Natural killer cell treated with Interleukin-12 subunit alpha and Interleukin-12 subunit beta and Interleukin-15 and Interleukin-18, amount 100 ng/mL, for 72 hours (primary cell): ENCODE data around the gene CST11. TPM values are rescaled to one million over a fixed set of nuclear protein-coding genes. Genes with fewer than 3 reads are reported as not detected.

Experiments used
- ATAC-seq, 2 donors: fragments of 150-1000 bp; cut with Tn5 transposase in 1 of 2; sonication (Bioruptor Pico), chemical (Tn5 transposase) in 1 of 2; 2 replicates each; pipeline ENCODE4 v1.10.0; 2021
- DNase-seq: peaks from one replicate; pipeline ENCODE4 v3.0.0; 2022; ENCODE audit warnings: low spot score
- H3K27ac Mint-ChIP-seq, 2 donors: 1 replicate in 1 of 2; 2 replicates in 1 of 2; pipeline ENCODE4 v1.8.0; 2022; ENCODE audit warnings: mixed read lengths in 2 of 2, mild to moderate bottlenecking in 1 of 2, moderate library complexity in 1 of 2
- H3K27me3 Mint-ChIP-seq, 2 donors: 1 replicate in 1 of 2; 2 replicates in 1 of 2; pipeline ENCODE4 v1.8.0; 2022; ENCODE audit warnings: mixed read lengths in 2 of 2
- H3K36me3 Mint-ChIP-seq: one replicate; pipeline ENCODE4 v1.8.0; 2022; ENCODE audit warnings: mixed read lengths
- H3K4me1 Mint-ChIP-seq, 2 donors: 1 replicate in 1 of 2; 2 replicates in 1 of 2; pipeline ENCODE4 v1.8.0; 2022; ENCODE audit warnings: low read depth in 2 of 2, mixed read lengths in 2 of 2, mild to moderate bottlenecking in 1 of 2
- H3K4me3 Mint-ChIP-seq: one replicate; pipeline ENCODE4 v1.8.0; 2022; ENCODE audit warnings: mixed read lengths
- H3K9me3 Mint-ChIP-seq: 2 replicates; pipeline ENCODE4 v1.8.0; 2022; ENCODE audit warnings: mixed read lengths
- total RNA-seq, 2 donors: library from RNA; stranded (reverse); gene quantifications; one replicate each; pipeline ENCODE4 v1.2.3, GENCODE V29; 2022

CST11 gene
- total RNA-seq, 2 donors from 2014 or later: not detected

- Mint-ChIP-seq H3K4me1 (peaks cover 24 to 38% of the 10 kb centered on the region in 2 donors), H3K27me3 (peaks cover 0 to 6% of the 10 kb centered on the region in 2 donors), H3K9me3 (no peaks in the 10 kb centered on the region), H3K27ac (peak within 1 kb of the TSS; percentile 95 to 96), H3K36me3 (peaks cover 4% of the 10 kb centered on the region), H3K4me3 (peak within 1 kb of the TSS; percentile 100)
- peak; percentile 99 to 100 for ATAC-seq
- DNase-seq: peak; percentile 97
Measured at GRCh38 chr20:23420943-23421931, 31.4 kb downstream of the CST11 start, which contains the start of gene NAPB. TSS of gene NAPB (minus strand) at chr20:23421488. CDS start at chr20:23421402, 86 bp downstream.

DNA sequence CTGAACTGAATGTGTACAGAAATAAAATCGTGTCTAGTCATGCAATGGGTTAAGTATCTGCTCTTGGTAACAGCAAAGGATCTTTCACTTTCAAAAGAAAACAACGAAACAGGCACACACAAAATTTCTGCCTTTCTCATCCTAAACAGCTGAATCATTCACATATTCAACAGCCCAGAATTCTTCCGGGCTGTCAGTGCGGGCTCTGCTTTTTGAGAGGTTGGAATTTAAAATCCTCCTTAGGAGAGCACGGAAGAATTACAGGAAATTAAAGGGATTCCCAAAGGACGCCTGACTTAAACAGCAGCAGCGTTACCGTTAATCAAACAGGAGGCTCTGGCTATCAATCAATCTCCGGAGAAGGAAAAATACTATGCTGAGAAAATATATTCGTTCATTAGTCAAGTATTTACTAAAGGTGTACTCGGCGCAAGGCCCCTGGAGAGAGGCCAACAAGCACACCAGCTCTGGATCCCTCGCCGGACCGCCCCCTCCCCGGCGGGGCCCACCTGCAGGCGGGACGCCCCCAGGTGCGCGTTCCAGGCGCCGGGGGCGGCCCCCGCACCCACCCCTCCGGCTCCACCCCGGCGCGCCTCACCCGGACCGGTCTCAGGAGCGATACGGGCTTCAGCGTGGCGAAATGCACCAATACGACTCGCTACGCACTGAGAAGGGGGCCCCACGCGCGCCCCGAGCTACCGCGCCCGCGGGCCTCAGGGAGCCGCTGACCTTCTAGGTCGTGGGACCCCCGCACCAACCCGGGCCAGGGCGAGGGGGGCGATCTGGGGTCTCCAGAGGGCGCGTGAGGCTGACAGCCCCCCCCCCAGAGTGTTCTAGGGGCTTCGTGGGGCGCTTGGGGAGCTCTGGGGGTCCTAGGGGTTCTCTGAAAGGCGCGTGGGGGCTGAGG, 32.4 kb downstream of the CST11 start:
- Mint-ChIP-seq H3K27me3 (peaks cover 0 to 6% of the 10 kb centered on the region in 2 donors), H3K36me3 (peaks cover 4% of the 10 kb centered on the region), H3K4me3 (peak overlapping the region; percentile 100), H3K27ac (peak overlapping the region; percentile 95 to 96), H3K9me3 (no peaks in the 10 kb centered on the region), H3K4me1 (peaks cover 31 to 46% of the 10 kb centered on the region in 2 donors)
- no peak for DNase-seq
- peak in 1 of 2 donors; percentile 46 for ATAC-seq

DNA sequence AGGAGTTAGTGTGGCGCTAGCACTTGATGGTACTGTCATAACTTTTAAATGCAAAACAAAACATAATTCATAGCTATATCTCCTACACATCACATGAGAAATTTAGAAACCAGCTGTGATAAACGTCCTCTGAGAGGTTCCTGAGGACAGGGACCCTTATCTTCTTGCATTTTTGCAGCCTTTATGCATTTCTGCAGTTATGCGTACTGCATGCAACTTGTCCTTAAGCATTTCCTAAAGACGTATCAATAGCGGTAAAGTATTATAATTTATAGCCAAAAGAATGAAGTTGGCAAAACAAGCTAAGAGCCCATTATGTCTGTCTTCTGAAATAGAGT, 33.0 kb downstream of the CST11 start:
- DNase-seq (no peak), ATAC-seq (no peak)
- H3K9me3 Mint-ChIP-seq: no peaks in the 10 kb centered on the region
- peaks cover 4% of the 10 kb centered on the region for H3K36me3 Mint-ChIP-seq
- H3K4me3 Mint-ChIP-seq: peak overlapping the region; percentile 100
- H3K27me3 Mint-ChIP-seq: peaks cover 0 to 3% of the 10 kb centered on the region in 2 donors
- H3K4me1 Mint-ChIP-seq: peaks cover 31 to 46% of the 10 kb centered on the region in 2 donors
- H3K27ac Mint-ChIP-seq: peak overlapping the region; percentile 95 to 96

- no peak for DNase-seq
- Mint-ChIP-seq H3K27me3 (no peaks in the 10 kb centered on the region), H3K4me3 (peak overlapping the region; percentile 52), H3K27ac (peak overlapping the region; percentile 23 to 67), H3K9me3 (no peaks in the 10 kb centered on the region), H3K4me1 (peaks cover 34 to 52% of the 10 kb centered on the region in 2 donors), H3K36me3 (peaks cover 4% of the 10 kb centered on the region)
- ATAC-seq: no peak
Measured at GRCh38 chr20:23417861-23418260, 34.8 kb downstream of the CST11 start.

GRCh38 chr20:23415959-23416583, 36.6 kb downstream of the CST11 start:
- Mint-ChIP-seq H3K9me3 (no peaks in the 10 kb centered on the region), H3K36me3 (peaks cover 4% of the 10 kb centered on the region), H3K27me3 (no peaks in the 10 kb centered on the region), H3K27ac (peak overlapping the region; percentile 31 to 62), H3K4me1 (peaks cover 30 to 54% of the 10 kb centered on the region in 2 donors), H3K4me3 (peak overlapping the region; percentile 83)
- DNase-seq (no peak), ATAC-seq (peak; percentile 69 to 72)

GRCh38 chr20:23415555-23415954, 37.1 kb downstream of the CST11 start:
- no peaks in the 10 kb centered on the region for H3K27me3 Mint-ChIP-seq
- peaks cover 33 to 59% of the 10 kb centered on the region in 2 donors for H3K4me1 Mint-ChIP-seq

GRCh38 chr20:23414526-23415188, 38.0 kb downstream of the CST11 start:
- Mint-ChIP-seq H3K9me3 (no peaks in the 10 kb centered on the region), H3K4me3 (no peak overlapping the region), H3K4me1 (peaks cover 33 to 63% of the 10 kb centered on the region in 2 donors), H3K27ac (no peak overlapping the region), H3K27me3 (no peaks in the 10 kb centered on the region), H3K36me3 (no peaks in the 10 kb centered on the region)
- ATAC-seq (no peak), DNase-seq (no peak)

More at GRCh38 chr20:23415555-23415954, 37.1 kb downstream of the CST11 start:
- H3K4me3 Mint-ChIP-seq: peak overlapping the region; percentile 83
- DNase-seq: no peak
- H3K36me3 Mint-ChIP-seq: peaks cover 4% of the 10 kb centered on the region
- H3K27ac Mint-ChIP-seq: peak overlapping the region; percentile 31 to 62
- H3K9me3 Mint-ChIP-seq: no peaks in the 10 kb centered on the region
- ATAC-seq: no peak

DNA sequence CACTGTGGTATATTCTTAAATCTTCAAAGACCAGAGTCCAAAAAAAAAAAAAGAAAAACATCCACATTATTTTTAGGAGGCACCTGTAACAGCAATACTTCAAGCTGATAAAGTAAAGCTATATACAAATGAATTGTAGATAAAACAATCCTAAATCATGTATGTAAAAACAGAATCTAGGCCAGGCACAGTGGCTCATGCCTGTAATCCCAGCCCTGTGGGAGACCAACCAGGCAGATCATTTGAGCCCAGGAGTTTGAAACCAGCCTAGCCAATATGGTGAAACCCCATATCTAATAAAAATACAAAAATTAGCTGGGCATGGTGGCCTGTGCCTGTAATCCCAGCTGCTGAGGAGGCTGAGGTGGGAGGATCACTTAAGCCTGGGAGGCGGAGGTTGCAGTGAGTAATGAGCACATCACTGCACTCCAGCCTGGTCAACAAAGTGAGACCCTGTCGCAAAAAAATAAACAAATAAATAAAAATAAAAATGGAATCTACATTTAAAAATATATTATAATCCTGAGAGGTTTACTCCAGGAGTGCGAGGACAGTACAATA, 38.7 kb downstream of the CST11 start:
- H3K4me1 Mint-ChIP-seq: peaks cover 31 to 62% of the 10 kb centered on the region in 2 donors
- ATAC-seq (no peak), DNase-seq (no peak)
- H3K27ac Mint-ChIP-seq: no peak overlapping the region
- no peaks in the 10 kb centered on the region for H3K27me3 Mint-ChIP-seq
- H3K36me3 Mint-ChIP-seq: no peaks in the 10 kb centered on the region
- no peaks in the 10 kb centered on the region for H3K9me3 Mint-ChIP-seq
- H3K4me3 Mint-ChIP-seq: no peak overlapping the region

- no peak for ATAC-seq
- H3K27ac Mint-ChIP-seq: no peak overlapping the region
- H3K9me3 Mint-ChIP-seq: no peaks in the 10 kb centered on the region
- no peak overlapping the region for H3K4me3 Mint-ChIP-seq
- no peaks in the 10 kb centered on the region for H3K36me3 Mint-ChIP-seq
- H3K27me3 Mint-ChIP-seq: no peaks in the 10 kb centered on the region
- DNase-seq: no peak
- H3K4me1 Mint-ChIP-seq: peaks cover 33 to 62% of the 10 kb centered on the region in 2 donors
Measured at GRCh38 chr20:23412026-23412425, 40.6 kb downstream of the CST11 start.

GRCh38 chr20:23410916-23411695, 41.6 kb downstream of the CST11 start:
- ATAC-seq (no peak), DNase-seq (no peak)
- peak overlapping the region in 1 of 2 donors; percentile 3 for H3K27ac Mint-ChIP-seq
- H3K36me3 Mint-ChIP-seq: no peaks in the 10 kb centered on the region
- no peak overlapping the region for H3K4me3 Mint-ChIP-seq
- H3K27me3 Mint-ChIP-seq: no peaks in the 10 kb centered on the region
- no peaks in the 10 kb centered on the region for H3K9me3 Mint-ChIP-seq
- peaks cover 35 to 65% of the 10 kb centered on the region in 2 donors for H3K4me1 Mint-ChIP-seq

DNA sequence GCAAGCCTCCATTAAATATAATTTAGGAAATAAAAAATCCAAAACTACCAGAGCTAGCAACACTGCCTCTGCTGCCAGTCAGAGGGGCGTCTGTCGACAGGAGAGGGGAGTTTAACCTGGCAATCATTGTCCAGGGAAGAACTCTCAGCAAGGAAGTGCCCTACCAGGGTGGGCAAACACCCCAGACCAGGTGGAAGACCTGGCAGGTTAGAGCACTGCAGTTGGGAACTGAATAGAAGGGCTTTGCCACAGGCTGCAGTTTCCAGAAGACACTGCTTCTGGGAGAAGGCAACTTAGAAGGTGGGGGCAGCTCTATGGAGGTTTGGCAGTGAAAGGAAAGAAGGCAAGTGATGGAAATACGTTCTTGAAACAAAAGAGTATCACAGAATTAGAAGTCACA, 42.9 kb downstream of the CST11 start:
- H3K27me3 Mint-ChIP-seq: no peaks in the 10 kb centered on the region
- no peaks in the 10 kb centered on the region for H3K9me3 Mint-ChIP-seq
- ATAC-seq (no peak), DNase-seq (no peak)
- H3K36me3 Mint-ChIP-seq: peaks cover 3% of the 10 kb centered on the region
- no peak overlapping the region for H3K4me3 Mint-ChIP-seq
- H3K27ac Mint-ChIP-seq: no peak overlapping the region
- H3K4me1 Mint-ChIP-seq: peaks cover 31 to 68% of the 10 kb centered on the region in 2 donors

DNA sequence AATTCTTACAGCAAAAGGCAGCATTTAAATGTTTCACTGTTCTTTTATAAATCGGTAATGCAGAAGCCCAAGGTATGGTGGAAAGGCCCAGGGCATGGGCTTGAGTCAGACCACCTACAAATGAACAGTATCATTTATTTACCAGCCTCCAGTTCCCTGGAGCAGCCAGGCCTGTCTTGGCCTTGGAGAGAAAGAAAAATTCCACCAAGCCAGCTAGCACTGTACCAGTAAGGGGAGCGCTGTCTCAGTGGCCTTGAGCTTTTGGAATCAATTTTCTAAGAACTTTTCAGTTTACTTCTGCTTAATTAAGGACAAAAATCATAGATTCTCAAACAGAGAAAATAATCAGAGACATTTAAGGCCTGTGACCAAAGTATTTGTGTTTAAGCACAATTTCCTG, 43.7 kb downstream of the CST11 start:
- H3K27ac Mint-ChIP-seq: peak overlapping the region; percentile 61 to 88
- peaks cover 37 to 77% of the 10 kb centered on the region in 2 donors for H3K4me1 Mint-ChIP-seq

More for the DNA sequence above, 43.7 kb downstream of the CST11 start:
- DNase-seq (no peak), ATAC-seq (no peak)
- peaks cover 8% of the 10 kb centered on the region for H3K36me3 Mint-ChIP-seq
- no peaks in the 10 kb centered on the region for H3K27me3 Mint-ChIP-seq
- H3K9me3 Mint-ChIP-seq: no peaks in the 10 kb centered on the region
- H3K4me3 Mint-ChIP-seq: no peak overlapping the region
